ENCODE results near the gene DMXL2.

The DMXL2 gene

GRCh38 chr15:51524376-51524775 lies 98.2 kb downstream of the DMXL2 start:
- Histone ChIP-seq H3K4me1 (ENCODE audit: control insufficient read depth, insufficient read depth, low read length) (no peaks in the 10 kb centered on the region), H3K36me3 (ENCODE audit: control insufficient read depth, insufficient read depth, low read length) (no peaks in the 10 kb centered on the region), H3K4me3 (ENCODE audit: low read depth, low read length) (no peak overlapping the region), H3K9ac (ENCODE audit: low read depth, low read length) (no peak overlapping the region), H3K27ac (ENCODE audit: low read depth, low read length) (no peak overlapping the region), H3K27me3 (ENCODE audit: control insufficient read depth, insufficient read depth, low read length) (no peaks in the 10 kb centered on the region), H3K9me3 (ENCODE audit: control insufficient read depth, insufficient read depth, low read length) (no peaks in the 10 kb centered on the region)

DNA sequence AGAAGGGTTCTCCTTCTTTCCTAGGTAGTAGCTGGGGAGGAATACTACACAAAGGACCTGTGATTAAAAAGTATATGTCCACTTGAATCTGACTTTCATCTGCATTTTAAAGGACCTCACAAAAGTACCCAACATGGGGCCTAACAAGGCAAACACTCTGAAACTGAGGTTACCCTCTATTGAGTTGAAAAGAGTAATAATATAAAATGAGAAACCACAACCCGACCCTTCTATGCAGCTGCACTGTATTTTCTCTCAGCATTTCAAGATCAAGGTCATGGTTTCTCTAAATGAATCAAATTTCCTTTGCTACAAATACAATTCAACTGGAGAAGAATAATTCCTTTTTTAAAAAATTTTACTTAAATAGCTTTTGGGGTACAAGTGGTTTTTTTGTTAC lies 106.3 kb downstream of the DMXL2 start:
- no peaks in the 10 kb centered on the region for H3K27me3 ChIP-seq (ENCODE audit: control insufficient read depth, insufficient read depth, low read length)
- no peak overlapping the region for H3K9ac ChIP-seq (ENCODE audit: low read depth, low read length)
- H3K4me3 ChIP-seq (ENCODE audit: low read depth, low read length): no peak overlapping the region
- peaks cover 5% of the 10 kb centered on the region; the same call in 1 of the 2 replicates for H3K4me1 ChIP-seq (ENCODE audit: control insufficient read depth, insufficient read depth, low read length)
- H3K9me3 ChIP-seq (ENCODE audit: control insufficient read depth, insufficient read depth, low read length): no peaks in the 10 kb centered on the region
- H3K36me3 ChIP-seq (ENCODE audit: control insufficient read depth, insufficient read depth, low read length): no peaks in the 10 kb centered on the region
- H3K27ac ChIP-seq (ENCODE audit: low read depth, low read length): no peak overlapping the region

- no peaks in the 10 kb centered on the region for H3K4me1 ChIP-seq (ENCODE audit: control insufficient read depth, insufficient read depth, low read length)
- H3K9me3 ChIP-seq (ENCODE audit: control insufficient read depth, insufficient read depth, low read length): no peaks in the 10 kb centered on the region
- H3K27me3 ChIP-seq (ENCODE audit: control insufficient read depth, insufficient read depth, low read length): no peaks in the 10 kb centered on the region
- H3K9ac ChIP-seq (ENCODE audit: low read depth, low read length): no peak overlapping the region
- no peak overlapping the region for H3K27ac ChIP-seq (ENCODE audit: low read depth, low read length)
- no peak overlapping the region for H3K4me3 ChIP-seq (ENCODE audit: low read depth, low read length)
- H3K36me3 ChIP-seq (ENCODE audit: control insufficient read depth, insufficient read depth, low read length): no peaks in the 10 kb centered on the region
These were observed 117.3 kb downstream of the DMXL2 start for GRCh38 chr15:51505251-51505650.

GRCh38 chr15:51503003-51503402 lies 119.6 kb downstream of the DMXL2 start:
- Histone ChIP-seq H3K36me3 (ENCODE audit: control insufficient read depth, insufficient read depth, low read length) (no peaks in the 10 kb centered on the region), H3K9ac (ENCODE audit: low read depth, low read length) (no peak overlapping the region), H3K27me3 (ENCODE audit: control insufficient read depth, insufficient read depth, low read length) (no peaks in the 10 kb centered on the region), H3K27ac (ENCODE audit: low read depth, low read length) (no peak overlapping the region), H3K4me1 (ENCODE audit: control insufficient read depth, insufficient read depth, low read length) (no peaks in the 10 kb centered on the region), H3K4me3 (ENCODE audit: low read depth, low read length) (no peak overlapping the region), H3K9me3 (ENCODE audit: control insufficient read depth, insufficient read depth, low read length) (no peaks in the 10 kb centered on the region)

DNA sequence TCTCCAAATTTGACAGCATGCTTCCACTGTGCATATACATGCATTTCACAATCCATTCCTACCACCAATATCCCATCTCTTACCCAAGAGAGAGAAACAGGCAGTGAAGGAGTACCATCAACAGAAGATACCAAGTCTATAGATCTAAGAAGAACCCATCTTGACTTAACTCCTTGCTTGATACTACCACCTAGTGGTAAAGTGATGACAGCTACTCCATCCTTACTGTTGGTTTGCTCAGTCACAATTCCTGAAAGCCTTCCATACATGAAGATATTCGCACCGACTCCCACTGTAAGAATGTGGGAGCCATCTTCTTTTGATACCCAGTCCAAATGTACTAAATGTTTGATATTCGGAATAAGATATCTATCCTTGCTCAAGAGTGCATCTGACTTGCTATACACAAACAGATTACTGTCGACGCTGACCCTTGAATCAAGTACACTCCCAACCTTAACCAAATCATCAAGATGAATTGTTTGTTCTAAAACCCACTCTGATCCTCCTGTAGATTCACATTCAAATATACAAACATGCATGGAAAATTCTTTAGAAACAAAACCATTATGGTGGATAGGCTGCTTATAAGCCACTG lies 123.1 kb downstream of the DMXL2 start:
- no peaks in the 10 kb centered on the region for H3K36me3 ChIP-seq (ENCODE audit: control insufficient read depth, insufficient read depth, low read length)
- H3K27me3 ChIP-seq (ENCODE audit: control insufficient read depth, insufficient read depth, low read length): no peaks in the 10 kb centered on the region
- no peak overlapping the region for H3K9ac ChIP-seq (ENCODE audit: low read depth, low read length)
- H3K9me3 ChIP-seq (ENCODE audit: control insufficient read depth, insufficient read depth, low read length): no peaks in the 10 kb centered on the region
- H3K4me1 ChIP-seq (ENCODE audit: control insufficient read depth, insufficient read depth, low read length): no peaks in the 10 kb centered on the region
- no peak overlapping the region for H3K27ac ChIP-seq (ENCODE audit: low read depth, low read length)
- no peak overlapping the region for H3K4me3 ChIP-seq (ENCODE audit: low read depth, low read length)

DNA sequence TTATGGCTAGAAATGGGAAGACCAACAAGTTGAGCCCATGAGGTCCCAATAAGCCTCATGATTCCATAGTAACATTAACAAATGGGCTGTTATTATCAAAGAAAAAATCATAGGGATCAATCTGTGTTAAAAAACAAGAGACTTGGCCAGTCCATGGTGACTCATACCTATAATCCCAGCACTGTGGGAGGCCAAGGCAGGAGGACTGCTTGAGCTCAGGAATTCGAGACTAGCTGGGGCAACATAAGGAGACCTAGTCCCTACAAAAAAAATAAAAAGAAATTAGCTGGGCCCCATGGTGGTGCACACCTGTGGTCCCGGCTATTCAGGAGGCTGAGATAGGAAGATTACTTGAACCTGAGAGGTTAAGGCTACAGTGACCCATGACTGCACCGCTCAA lies 124.8 kb downstream of the DMXL2 start:
- H3K27me3 ChIP-seq (ENCODE audit: control insufficient read depth, insufficient read depth, low read length): no peaks in the 10 kb centered on the region
- H3K4me1 ChIP-seq (ENCODE audit: control insufficient read depth, insufficient read depth, low read length): no peaks in the 10 kb centered on the region
- H3K4me3 ChIP-seq (ENCODE audit: low read depth, low read length): no peak overlapping the region
- H3K9me3 ChIP-seq (ENCODE audit: control insufficient read depth, insufficient read depth, low read length): no peaks in the 10 kb centered on the region
- no peak overlapping the region for H3K9ac ChIP-seq (ENCODE audit: low read depth, low read length)
- no peak overlapping the region for H3K27ac ChIP-seq (ENCODE audit: low read depth, low read length)
- no peaks in the 10 kb centered on the region for H3K36me3 ChIP-seq (ENCODE audit: control insufficient read depth, insufficient read depth, low read length)

DNA sequence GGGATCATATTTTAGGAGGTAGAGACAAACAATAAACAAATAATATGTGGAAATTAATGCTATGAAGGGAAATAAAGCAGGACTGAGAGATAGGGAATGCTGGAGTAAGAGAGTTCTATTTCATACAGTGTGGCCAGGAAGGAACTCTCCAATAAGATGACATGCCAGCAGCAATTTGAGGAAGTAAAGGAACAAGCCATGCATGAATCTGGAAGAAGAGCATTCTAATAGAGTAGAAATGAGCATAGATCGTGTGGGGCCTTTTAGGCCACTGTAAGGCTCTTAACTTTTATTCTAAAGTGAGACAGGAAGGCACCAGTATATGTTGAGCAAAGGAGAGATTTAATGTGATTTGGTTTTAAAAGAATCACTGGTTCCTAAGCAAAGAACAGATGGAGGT lies 126.3 kb downstream of the DMXL2 start:
- no peaks in the 10 kb centered on the region for H3K27me3 ChIP-seq (ENCODE audit: control insufficient read depth, insufficient read depth, low read length)
- no peaks in the 10 kb centered on the region for H3K4me1 ChIP-seq (ENCODE audit: control insufficient read depth, insufficient read depth, low read length)
- H3K9me3 ChIP-seq (ENCODE audit: control insufficient read depth, insufficient read depth, low read length): no peaks in the 10 kb centered on the region
- H3K9ac ChIP-seq (ENCODE audit: low read depth, low read length): no peak overlapping the region
- no peak overlapping the region for H3K4me3 ChIP-seq (ENCODE audit: low read depth, low read length)
- H3K36me3 ChIP-seq (ENCODE audit: control insufficient read depth, insufficient read depth, low read length): no peaks in the 10 kb centered on the region
- H3K27ac ChIP-seq (ENCODE audit: low read depth, low read length): no peak overlapping the region

- H3K36me3 ChIP-seq (ENCODE audit: control insufficient read depth, insufficient read depth, low read length): no peaks in the 10 kb centered on the region
- no peak overlapping the region for H3K4me3 ChIP-seq (ENCODE audit: low read depth, low read length)
- H3K4me1 ChIP-seq (ENCODE audit: control insufficient read depth, insufficient read depth, low read length): no peaks in the 10 kb centered on the region
- no peaks in the 10 kb centered on the region for H3K9me3 ChIP-seq (ENCODE audit: control insufficient read depth, insufficient read depth, low read length)
- H3K27ac ChIP-seq (ENCODE audit: low read depth, low read length): no peak overlapping the region
- no peak overlapping the region for H3K9ac ChIP-seq (ENCODE audit: low read depth, low read length)
- H3K27me3 ChIP-seq (ENCODE audit: control insufficient read depth, insufficient read depth, low read length): no peaks in the 10 kb centered on the region
These were observed 127.9 kb downstream of the DMXL2 start for GRCh38 chr15:51494411-51495314.

GRCh38 chr15:51493892-51494291 lies 128.7 kb downstream of the DMXL2 start:
- no peak overlapping the region for H3K9ac ChIP-seq (ENCODE audit: low read depth, low read length)

GRCh38 chr15:51492528-51492927 lies 130.0 kb downstream of the DMXL2 start:
- no peak overlapping the region for H3K9ac ChIP-seq (ENCODE audit: low read depth, low read length)
- no peaks in the 10 kb centered on the region for H3K27me3 ChIP-seq (ENCODE audit: control insufficient read depth, insufficient read depth, low read length)
- H3K4me3 ChIP-seq (ENCODE audit: low read depth, low read length): no peak overlapping the region
- no peak overlapping the region for H3K27ac ChIP-seq (ENCODE audit: low read depth, low read length)
- no peaks in the 10 kb centered on the region for H3K36me3 ChIP-seq (ENCODE audit: control insufficient read depth, insufficient read depth, low read length)
- H3K9me3 ChIP-seq (ENCODE audit: control insufficient read depth, insufficient read depth, low read length): no peaks in the 10 kb centered on the region
- H3K4me1 ChIP-seq (ENCODE audit: control insufficient read depth, insufficient read depth, low read length): no peaks in the 10 kb centered on the region

More at GRCh38 chr15:51493892-51494291, 128.7 kb downstream of the DMXL2 start:
- Histone ChIP-seq H3K4me1 (ENCODE audit: control insufficient read depth, insufficient read depth, low read length) (no peaks in the 10 kb centered on the region), H3K4me3 (ENCODE audit: low read depth, low read length) (no peak overlapping the region), H3K27ac (ENCODE audit: low read depth, low read length) (no peak overlapping the region), H3K36me3 (ENCODE audit: control insufficient read depth, insufficient read depth, low read length) (no peaks in the 10 kb centered on the region), H3K27me3 (ENCODE audit: control insufficient read depth, insufficient read depth, low read length) (no peaks in the 10 kb centered on the region), H3K9me3 (ENCODE audit: control insufficient read depth, insufficient read depth, low read length) (no peaks in the 10 kb centered on the region)

DNA sequence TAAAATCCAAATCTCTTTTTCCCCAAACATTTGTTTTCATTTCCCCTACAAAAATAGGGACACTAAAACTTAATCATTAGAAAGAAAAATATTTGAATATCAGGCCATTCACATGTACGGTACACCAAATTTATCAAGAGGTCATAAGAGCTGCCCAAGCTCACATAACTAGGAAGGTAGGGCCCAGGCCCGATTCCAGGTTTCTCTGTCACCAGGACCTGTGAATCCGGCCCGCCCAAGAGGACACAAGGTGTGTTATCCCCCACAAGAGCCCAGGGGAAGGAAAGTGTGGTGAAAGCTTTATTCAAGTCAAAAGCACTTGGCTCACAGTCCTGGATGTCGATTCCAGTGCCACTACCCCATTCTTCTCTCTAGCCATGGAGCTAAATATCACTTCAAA lies 130.6 kb downstream of the DMXL2 start:
- no peaks in the 10 kb centered on the region for H3K27me3 ChIP-seq (ENCODE audit: control insufficient read depth, insufficient read depth, low read length)
- no peak overlapping the region for H3K27ac ChIP-seq (ENCODE audit: low read depth, low read length)
- H3K36me3 ChIP-seq (ENCODE audit: control insufficient read depth, insufficient read depth, low read length): no peaks in the 10 kb centered on the region
- H3K9me3 ChIP-seq (ENCODE audit: control insufficient read depth, insufficient read depth, low read length): no peaks in the 10 kb centered on the region
- no peak overlapping the region for H3K9ac ChIP-seq (ENCODE audit: low read depth, low read length)
- H3K4me1 ChIP-seq (ENCODE audit: control insufficient read depth, insufficient read depth, low read length): no peaks in the 10 kb centered on the region
- no peak overlapping the region for H3K4me3 ChIP-seq (ENCODE audit: low read depth, low read length)
